Vagina (tissue), 2 donors: ENCODE measurements around the gene RPTOR. TPM values are rescaled to one million over a fixed set of nuclear protein-coding genes. Genes with fewer than 3 reads are reported as not detected.

Experiments used
- DNase-seq, 2 donors: peaks; one replicate each; pipeline ENCODE4 v3.0.0-alpha.2; 2017; ENCODE audit errors: extremely low spot score in 2 of 2
- H3K27ac ChIP-seq: fragments of 200-600 bp; sonication (generic); one replicate; pipeline ENCODE4 v1.5.1; 2019
- H3K27me3 ChIP-seq: fragments of 200-600 bp; sonication (generic); one replicate; pipeline ENCODE4 v1.5.1; 2019
- H3K36me3 ChIP-seq, 2 donors: fragments of 200-600 bp; sonication (generic); one replicate each; pipeline ENCODE4 v1.5.1; 2017 to 2019
- H3K4me1 ChIP-seq: fragments of 200-600 bp; sonication (generic); one replicate; pipeline ENCODE4 v1.5.1; 2019
- H3K4me3 ChIP-seq, 2 donors: fragments of 200-600 bp; sonication (generic); 1 replicate in 1 of 2; 2 replicates in 1 of 2; pipeline ENCODE4 v1.5.1; 2016 to 2019
- H3K9me3 ChIP-seq: fragments of 200-600 bp; sonication (generic); one replicate; pipeline ENCODE4 v1.5.1; 2019
- CTCF ChIP-seq, 3 experiments: fragments of 450-650 bp in 2 of 3; fragments of 200-600 bp in 1 of 3; sonication (generic) in 1 of 3; IDR thresholded peaks; one replicate each; pipeline ENCODE4 v1.5.1; 2017 to 2019; ENCODE audit warnings: antibody characterized with exemption in 3 of 3, mild to moderate bottlenecking in 2 of 3, moderate library complexity in 2 of 3
- POLR2A ChIP-seq, 2 donors: fragments of 450-650 bp; IDR thresholded peaks; one replicate each; pipeline ENCODE4 v1.6.1; 2017; ENCODE audit warnings: antibody characterized with exemption in 2 of 2, mild to moderate bottlenecking in 2 of 2, moderate library complexity in 2 of 2
- POLR2AphosphoS5 ChIP-seq, 2 donors: sonication (generic); formaldehyde crosslinking; IDR thresholded peaks; one replicate each; pipeline ENCODE4 v1.9.0; 2017; ENCODE audit warnings: antibody characterized with exemption in 2 of 2, mild to moderate bottlenecking in 2 of 2, low read depth in 1 of 2; ENCODE audit not compliant: insufficient read depth in 1 of 2
- intact Hi-C: fragments of 100-400 bp; cut with DNase I; formaldehyde crosslinking; loops from one replicate; pipeline ENCODE4 v1.15.1; 2023
- total RNA-seq: library from RNA; depleted of rRNA; stranded (reverse); fragments of >200 nt; gene quantifications from one replicate; pipeline ENCODE4 v1.2.3, GENCODE V29; 2016

The RPTOR gene
- total RNA-seq, 1 donor from 2014 or later, result 38.3 TPM

GRCh38 chr17:80818871-80819270 is 274.2 kb downstream of the RPTOR start:
- Histone ChIP-seq H3K4me1 (no peaks in the 10 kb centered on the region), H3K27ac (no peak overlapping the region), H3K27me3 (no peaks in the 10 kb centered on the region), H3K36me3 (no peaks in the 10 kb centered on the region), H3K4me3 (no peak overlapping the region), H3K9me3 (no peaks in the 10 kb centered on the region)
- intact Hi-C loops, result no loop called here
- no peak for TF ChIP-seq POLR2AphosphoS5 (IDR thresholded peaks at IDR 0.05; ENCODE audit: insufficient read depth in 1 of 2, low read depth in 1 of 2)
- DNase-seq, result no peak

- intact Hi-C loops, result no loop called here
- Histone ChIP-seq H3K36me3 (no peaks in the 10 kb centered on the region), H3K9me3 (no peaks in the 10 kb centered on the region), H3K27me3 (no peaks in the 10 kb centered on the region), H3K4me1 (no peaks in the 10 kb centered on the region), H3K27ac (no peak overlapping the region), H3K4me3 (no peak overlapping the region)
- TF ChIP-seq POLR2A (IDR thresholded peaks at IDR 0.05) (no peak), POLR2AphosphoS5 (IDR thresholded peaks at IDR 0.05; ENCODE audit: insufficient read depth in 1 of 2, low read depth in 1 of 2) (no peak), CTCF (IDR thresholded peaks at IDR 0.05) (no peak)
- no peak for DNase-seq
Measured at GRCh38 chr17:80819422-80820164, 275.0 kb downstream of the RPTOR start.

GRCh38 chr17:80820331-80820730 is 275.7 kb downstream of the RPTOR start:
- DNase-seq, result no peak
- Histone ChIP-seq H3K36me3 (peaks cover 0 to under 1% of the 10 kb centered on the region in 2 donors), H3K9me3 (no peaks in the 10 kb centered on the region), H3K4me3 (no peak overlapping the region), H3K27ac (no peak overlapping the region), H3K27me3 (no peaks in the 10 kb centered on the region), H3K4me1 (no peaks in the 10 kb centered on the region)
- no peak for TF ChIP-seq POLR2AphosphoS5 (IDR thresholded peaks at IDR 0.05; ENCODE audit: insufficient read depth in 1 of 2, low read depth in 1 of 2)
- no peak for TF ChIP-seq POLR2A (IDR thresholded peaks at IDR 0.05)
- no peak for TF ChIP-seq CTCF (IDR thresholded peaks at IDR 0.05)
- intact Hi-C loops, result no loop called here

- no peak for DNase-seq
- intact Hi-C loops, result no loop called here
- Histone ChIP-seq H3K9me3 (no peaks in the 10 kb centered on the region), H3K36me3 (peaks cover 0 to 4% of the 10 kb centered on the region in 2 donors), H3K4me3 (no peak overlapping the region), H3K4me1 (peaks cover 2% of the 10 kb centered on the region), H3K27me3 (no peaks in the 10 kb centered on the region), H3K27ac (no peak overlapping the region)
- TF ChIP-seq POLR2AphosphoS5 (IDR thresholded peaks at IDR 0.05; ENCODE audit: insufficient read depth in 1 of 2, low read depth in 1 of 2) (no peak), CTCF (IDR thresholded peaks at IDR 0.05) (no peak), POLR2A (IDR thresholded peaks at IDR 0.05) (no peak)
Measured at GRCh38 chr17:80821546-80821945, 276.9 kb downstream of the RPTOR start.

- intact Hi-C loops, result no loop called here
- Histone ChIP-seq H3K27ac (no peak overlapping the region), H3K36me3 (peaks cover 0 to 4% of the 10 kb centered on the region in 2 donors), H3K27me3 (no peaks in the 10 kb centered on the region), H3K9me3 (no peaks in the 10 kb centered on the region), H3K4me1 (peaks cover 7% of the 10 kb centered on the region), H3K4me3 (no peak overlapping the region)
- TF ChIP-seq POLR2A (IDR thresholded peaks at IDR 0.05), result no peak
- TF ChIP-seq CTCF (IDR thresholded peaks at IDR 0.05), result no peak
- no peak for TF ChIP-seq POLR2AphosphoS5 (IDR thresholded peaks at IDR 0.05; ENCODE audit: insufficient read depth in 1 of 2, low read depth in 1 of 2)
- DNase-seq, result no peak
Measured at GRCh38 chr17:80822021-80822699, 277.5 kb downstream of the RPTOR start.
